Karpas-422 (cell line): Measurements from ENCODE around the gene WNT2. TPM values are rescaled to one million over a fixed set of nuclear protein-coding genes. Genes with fewer than 3 reads are reported as not detected.

ENCODE experiments used
- DNase-seq: peaks from one replicate; pipeline ENCODE4 v3.0.0-alpha.2; 2015
- H2AFZ ChIP-seq: fragments of 200-600 bp; sonication (generic); 2 replicates; pipeline ENCODE4 v1.6.1; 2014; ENCODE audit warnings: antibody characterized with exemption, low read length, mixed read lengths
- H3K27ac ChIP-seq: fragments of 200-600 bp; sonication (generic); 2 replicates; pipeline ENCODE4 v1.5.1; 2014; ENCODE audit warnings: mild to moderate bottlenecking, low read length, moderate library complexity
- H3K27me3 ChIP-seq: fragments of 200-600 bp; sonication (generic); 2 replicates; pipeline ENCODE4 v1.6.1; 2014; ENCODE audit warnings: low read length, mixed read lengths
- H3K36me3 ChIP-seq: fragments of 200-600 bp; sonication (generic); 2 replicates; pipeline ENCODE4 v1.6.1; 2014; ENCODE audit warnings: low read length, mixed read lengths; ENCODE audit not compliant: insufficient read depth
- H3K4me1 ChIP-seq: fragments of 200-600 bp; sonication (generic); 2 replicates; pipeline ENCODE4 v1.6.1; 2014; ENCODE audit warnings: mild to moderate bottlenecking, low read length, mixed read lengths
- H3K4me2 ChIP-seq: fragments of 200-600 bp; sonication (generic); 2 replicates; pipeline ENCODE4 v1.6.1; 2014; ENCODE audit warnings: low read length, low read depth, mild to moderate bottlenecking; ENCODE audit not compliant: poor library complexity, severe bottlenecking
- H3K4me3 ChIP-seq: fragments of 200-600 bp; sonication (generic); 2 replicates; pipeline ENCODE4 v1.5.1; 2014; ENCODE audit warnings: mild to moderate bottlenecking, antibody characterized with exemption, low read length, mixed read lengths
- H3K79me2 ChIP-seq: fragments of 200-600 bp; sonication (generic); 2 replicates; pipeline ENCODE4 v1.6.1; 2014; ENCODE audit warnings: mild to moderate bottlenecking, low read length, mixed read lengths
- H3K9ac ChIP-seq: fragments of 200-600 bp; sonication (generic); 2 replicates; pipeline ENCODE4 v1.6.0; 2014; ENCODE audit warnings: low read length
- H3K9me2 ChIP-seq: fragments of 200-600 bp; sonication (generic), shearing (Covaris generic); replicated peaks from 2 replicates; pipeline ENCODE4 v1.6.0; 2014; ENCODE audit warnings: mild to moderate bottlenecking, low read length, moderate library complexity; ENCODE audit not compliant: insufficient read depth
- H3K9me3 ChIP-seq: fragments of 300-700, 200-600 bp; sonication (generic); 2 replicates; pipeline ENCODE4 v1.6.1; 2014; ENCODE audit warnings: low read length, mixed read lengths
- H4K20me1 ChIP-seq: fragments of 200-600 bp; sonication (generic); 2 replicates; pipeline ENCODE4 v1.6.1; 2014; ENCODE audit warnings: mild to moderate bottlenecking, antibody characterized with exemption, low read length, low read depth; ENCODE audit not compliant: insufficient read depth
- total RNA-seq: library from RNA; depleted of rRNA; stranded (reverse); fragments of >200 nt; shearing (Covaris generic); gene quantifications from 2 replicates; pipeline ENCODE4 v1.2.3, GENCODE V29; 2014; ENCODE audit warnings: low replicate concordance

WNT2 gene
- total RNA-seq, 1 experiment from 2014 or later: not detected

DNA sequence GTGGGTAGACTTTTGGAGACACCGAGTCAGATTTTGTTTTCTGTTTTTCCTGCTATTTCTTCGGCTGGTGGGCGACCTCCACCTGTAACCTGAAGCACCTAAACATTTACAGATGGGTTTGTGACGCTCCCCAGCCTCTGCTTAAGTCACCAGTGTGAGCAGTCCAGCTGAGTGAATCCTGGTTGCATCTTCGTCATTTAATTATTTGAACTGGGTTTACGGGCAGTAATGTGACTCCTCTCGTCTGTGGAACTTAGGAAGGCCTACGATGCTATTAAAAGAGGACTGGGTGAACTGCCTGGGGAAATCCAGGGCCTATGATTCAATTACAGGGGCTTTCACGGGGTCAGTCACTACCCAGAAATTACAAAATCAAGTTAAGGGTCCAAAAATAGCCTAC lies 52.5 kb downstream of the WNT2 start:
- H3K36me3 ChIP-seq: no peaks in the 10 kb centered on the region
- no peaks in the 10 kb centered on the region for H3K27me3 ChIP-seq
- H3K79me2 ChIP-seq: no peaks in the 10 kb centered on the region
- no peak for DNase-seq
- no peaks in the 10 kb centered on the region for H3K9me3 ChIP-seq
- H3K27ac ChIP-seq: no peak overlapping the region
- H3K4me1 ChIP-seq: no peaks in the 10 kb centered on the region
- H4K20me1 ChIP-seq: no peaks in the 10 kb centered on the region
- H3K9me2 ChIP-seq: no peaks in the 10 kb centered on the region
- no peak overlapping the region for H3K9ac ChIP-seq
- no peak overlapping the region for H2AFZ ChIP-seq
- no peak overlapping the region for H3K4me3 ChIP-seq
- no peak overlapping the region for H3K4me2 ChIP-seq

DNA sequence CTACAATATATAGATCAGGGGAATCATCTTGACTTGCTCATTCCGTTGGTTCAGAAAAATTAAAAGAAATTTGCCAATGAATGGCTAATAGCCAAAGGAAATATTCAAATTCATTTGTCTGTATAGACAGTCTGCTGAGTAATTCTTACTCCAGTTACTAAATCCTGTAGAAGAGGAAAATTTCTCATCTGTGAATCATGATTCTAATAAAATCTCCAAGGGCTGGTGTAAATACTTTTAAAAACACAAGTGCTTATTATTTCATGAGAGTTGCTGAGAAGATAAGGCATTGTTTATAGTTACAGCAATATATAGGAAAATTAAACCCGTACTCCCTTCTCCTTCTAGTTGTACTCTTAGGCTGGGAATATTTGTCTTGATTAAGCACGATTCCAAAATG lies 53.0 kb downstream of the WNT2 start:
- Histone ChIP-seq H3K9ac (no peak overlapping the region), H4K20me1 (no peaks in the 10 kb centered on the region), H3K36me3 (no peaks in the 10 kb centered on the region), H3K79me2 (no peaks in the 10 kb centered on the region), H2AFZ (no peak overlapping the region), H3K9me2 (no peaks in the 10 kb centered on the region), H3K4me3 (no peak overlapping the region), H3K4me1 (no peaks in the 10 kb centered on the region), H3K4me2 (no peak overlapping the region), H3K27me3 (no peaks in the 10 kb centered on the region), H3K9me3 (no peaks in the 10 kb centered on the region), H3K27ac (no peak overlapping the region)
- no peak for DNase-seq

DNA sequence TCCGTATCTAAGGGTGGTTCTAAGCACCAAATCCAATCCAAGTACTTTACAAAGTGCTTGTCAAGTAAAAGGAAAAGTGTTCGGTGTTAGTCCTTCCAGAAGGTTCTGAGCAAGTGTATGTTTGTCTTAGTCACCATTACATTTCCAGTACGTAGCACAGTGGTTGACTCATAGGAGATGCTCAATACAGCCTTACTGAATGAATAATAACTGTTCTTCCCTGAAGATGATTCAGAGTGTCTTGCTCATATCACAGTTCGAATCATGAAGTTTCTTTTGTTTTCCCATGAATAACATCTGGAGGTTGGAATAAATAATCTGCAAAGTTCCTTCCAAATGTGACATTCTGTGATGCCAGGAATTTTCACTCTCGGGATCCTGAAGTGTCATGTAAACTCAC lies 53.4 kb downstream of the WNT2 start:
- H3K27ac ChIP-seq: no peak overlapping the region
- no peaks in the 10 kb centered on the region for H4K20me1 ChIP-seq
- H3K9me2 ChIP-seq: no peaks in the 10 kb centered on the region
- H3K9me3 ChIP-seq: no peaks in the 10 kb centered on the region
- H3K36me3 ChIP-seq: no peaks in the 10 kb centered on the region
- DNase-seq: no peak
- H2AFZ ChIP-seq: no peak overlapping the region
- no peaks in the 10 kb centered on the region for H3K4me1 ChIP-seq
- no peak overlapping the region for H3K9ac ChIP-seq
- H3K79me2 ChIP-seq: no peaks in the 10 kb centered on the region
- no peaks in the 10 kb centered on the region for H3K27me3 ChIP-seq
- no peak overlapping the region for H3K4me2 ChIP-seq
- H3K4me3 ChIP-seq: no peak overlapping the region

DNA sequence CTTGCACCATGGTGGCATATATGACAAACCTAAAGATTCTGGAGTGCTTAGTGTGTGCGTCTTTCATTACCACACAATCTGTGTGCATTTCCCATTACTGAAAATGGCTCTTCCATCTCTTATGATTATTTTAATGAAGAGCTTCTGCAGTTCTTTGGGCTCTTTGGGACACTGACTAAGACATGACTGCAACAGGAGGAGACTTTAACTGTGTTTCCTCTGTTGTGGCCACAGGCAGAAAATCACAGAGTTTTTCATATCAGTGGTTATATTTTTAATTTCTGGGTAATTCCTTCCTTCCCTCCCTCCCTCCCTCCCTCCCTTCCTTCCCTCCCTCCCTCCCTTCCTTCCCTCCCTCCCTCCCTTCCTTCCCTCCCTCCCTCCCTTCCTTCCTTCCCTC lies 58.1 kb downstream of the WNT2 start:
- Histone ChIP-seq H3K9ac (no peak overlapping the region), H4K20me1 (no peaks in the 10 kb centered on the region), H3K9me2 (no peaks in the 10 kb centered on the region), H3K27me3 (no peaks in the 10 kb centered on the region), H3K4me2 (no peak overlapping the region), H2AFZ (no peak overlapping the region), H3K79me2 (no peaks in the 10 kb centered on the region), H3K9me3 (no peaks in the 10 kb centered on the region), H3K27ac (no peak overlapping the region), H3K4me1 (no peaks in the 10 kb centered on the region), H3K4me3 (no peak overlapping the region), H3K36me3 (no peaks in the 10 kb centered on the region)
- no peak for DNase-seq

DNA sequence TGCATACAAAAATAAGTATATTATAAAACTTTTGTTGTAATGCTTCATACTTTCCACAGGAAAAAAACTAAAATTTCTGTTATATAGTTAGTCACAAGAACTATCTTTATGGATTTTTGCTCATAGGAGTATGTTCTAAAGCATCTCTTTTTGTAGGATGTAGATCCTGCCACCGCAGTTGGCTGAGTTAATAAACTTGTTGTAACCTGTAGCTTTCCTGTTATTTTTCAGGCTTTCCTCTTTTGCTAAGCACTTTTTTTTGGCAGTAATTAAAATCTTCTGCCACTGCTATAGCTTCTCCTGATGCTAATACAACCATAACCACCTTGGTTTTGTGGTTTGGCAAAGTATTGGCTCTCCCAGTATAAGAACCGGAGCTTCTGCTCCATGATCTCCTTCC lies 60.3 kb downstream of the WNT2 start:
- no peaks in the 10 kb centered on the region for H4K20me1 ChIP-seq
- H3K27ac ChIP-seq: no peak overlapping the region
- H3K79me2 ChIP-seq: no peaks in the 10 kb centered on the region
- H3K4me3 ChIP-seq: no peak overlapping the region
- H2AFZ ChIP-seq: no peak overlapping the region
- H3K4me1 ChIP-seq: no peaks in the 10 kb centered on the region
- no peaks in the 10 kb centered on the region for H3K9me2 ChIP-seq
- H3K36me3 ChIP-seq: no peaks in the 10 kb centered on the region
- no peaks in the 10 kb centered on the region for H3K27me3 ChIP-seq
- H3K4me2 ChIP-seq: no peak overlapping the region
- DNase-seq: no peak
- no peak overlapping the region for H3K9ac ChIP-seq
- no peaks in the 10 kb centered on the region for H3K9me3 ChIP-seq

DNA sequence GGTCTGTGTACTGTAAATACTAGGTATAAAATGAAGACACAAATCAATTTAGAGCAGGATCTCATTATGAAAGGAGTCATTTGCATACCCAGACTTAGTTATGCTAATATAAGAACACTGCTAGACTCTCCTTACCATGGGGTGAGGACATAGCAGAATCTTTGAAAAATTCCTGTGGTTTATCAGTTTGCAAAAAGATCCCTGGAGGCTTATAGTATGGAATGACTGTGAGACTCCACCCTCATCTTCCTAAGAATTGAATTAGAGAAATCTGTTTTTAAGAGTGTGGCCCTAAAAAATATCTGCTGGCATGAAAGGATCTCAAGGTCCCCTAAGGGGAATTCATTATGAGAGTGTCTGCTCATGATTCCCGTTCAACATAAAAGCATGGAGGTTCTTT lies 63.2 kb downstream of the WNT2 start:
- Histone ChIP-seq H3K79me2 (no peaks in the 10 kb centered on the region), H3K4me1 (no peaks in the 10 kb centered on the region), H4K20me1 (no peaks in the 10 kb centered on the region), H3K9ac (no peak overlapping the region), H3K4me2 (no peak overlapping the region), H3K9me3 (no peaks in the 10 kb centered on the region), H3K27ac (no peak overlapping the region), H2AFZ (no peak overlapping the region), H3K9me2 (no peaks in the 10 kb centered on the region), H3K27me3 (no peaks in the 10 kb centered on the region), H3K4me3 (no peak overlapping the region), H3K36me3 (no peaks in the 10 kb centered on the region)
- no peak for DNase-seq

DNA sequence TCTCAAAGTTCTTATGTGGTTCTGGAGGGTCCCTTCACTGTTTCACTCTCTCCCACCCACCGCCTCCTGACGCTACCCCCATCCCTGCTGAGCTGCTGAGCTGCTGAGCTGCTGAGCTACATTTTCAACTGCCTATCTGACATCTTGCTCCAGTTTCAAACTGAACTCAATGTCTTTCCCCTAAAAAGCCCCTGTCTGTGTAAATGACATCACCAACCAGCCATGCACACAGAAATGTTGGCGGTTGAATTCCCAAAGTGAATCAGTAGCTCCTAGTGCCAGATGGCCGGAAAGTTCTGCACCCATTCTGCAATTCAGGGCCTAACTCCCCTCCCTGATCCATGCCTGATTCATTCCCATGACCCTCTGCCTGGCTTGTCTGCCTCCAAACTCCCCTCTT lies 71.2 kb downstream of the WNT2 start:
- H3K36me3 ChIP-seq: no peaks in the 10 kb centered on the region
- H2AFZ ChIP-seq: no peak overlapping the region
- H3K4me1 ChIP-seq: no peaks in the 10 kb centered on the region
- H3K4me2 ChIP-seq: no peak overlapping the region
- no peak overlapping the region for H3K4me3 ChIP-seq
- H3K27ac ChIP-seq: no peak overlapping the region
- no peak for DNase-seq
- no peaks in the 10 kb centered on the region for H4K20me1 ChIP-seq
- H3K9me3 ChIP-seq: no peaks in the 10 kb centered on the region
- H3K27me3 ChIP-seq: no peaks in the 10 kb centered on the region
- no peak overlapping the region for H3K9ac ChIP-seq
- H3K79me2 ChIP-seq: no peaks in the 10 kb centered on the region
- H3K9me2 ChIP-seq: no peaks in the 10 kb centered on the region

DNA sequence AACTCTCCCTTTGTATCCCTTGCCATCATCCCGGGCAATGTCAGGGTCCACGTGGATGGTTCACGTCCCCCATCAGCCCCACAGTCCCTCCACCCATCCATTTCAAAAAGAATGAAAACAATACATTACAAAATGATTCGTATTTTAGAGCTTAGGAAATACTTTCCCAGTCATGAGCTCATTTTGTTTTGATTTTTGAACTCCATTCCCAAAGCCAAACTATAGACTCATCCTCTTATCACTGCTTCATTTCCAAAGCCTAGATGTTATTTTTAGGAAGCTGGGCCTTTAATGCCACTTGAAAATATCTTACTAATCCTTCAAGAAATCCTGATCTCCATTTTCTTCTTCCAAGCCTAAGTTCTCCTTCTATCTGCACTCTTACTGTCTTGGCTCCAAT lies 72.1 kb downstream of the WNT2 start:
- Histone ChIP-seq H3K79me2 (no peaks in the 10 kb centered on the region), H4K20me1 (no peaks in the 10 kb centered on the region), H3K4me3 (no peak overlapping the region)

DNA sequence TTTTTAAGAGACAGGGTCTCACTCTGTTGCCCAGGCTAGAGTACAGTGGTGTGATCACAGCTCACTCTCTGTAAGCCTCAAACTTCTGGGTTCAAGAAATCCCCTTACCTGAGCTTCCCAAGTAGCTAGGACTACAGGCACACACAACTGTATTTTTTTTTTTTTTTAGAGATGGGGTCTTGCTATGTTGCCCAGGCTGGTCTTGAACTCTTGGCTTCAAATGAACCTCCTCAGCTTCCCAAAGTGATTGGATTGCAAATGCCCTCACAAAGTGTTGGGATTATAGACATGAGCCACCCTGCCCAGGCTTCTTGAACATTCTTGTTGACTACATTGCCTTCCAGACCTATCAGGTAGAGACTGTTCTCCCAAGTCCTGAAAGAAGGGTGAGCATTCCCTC lies 72.6 kb downstream of the WNT2 start:
- no peaks in the 10 kb centered on the region for H3K9me2 ChIP-seq
- no peaks in the 10 kb centered on the region for H3K4me1 ChIP-seq
- no peaks in the 10 kb centered on the region for H4K20me1 ChIP-seq
- no peak overlapping the region for H3K4me3 ChIP-seq
- H3K9ac ChIP-seq: no peak overlapping the region
- H3K9me3 ChIP-seq: no peaks in the 10 kb centered on the region
- no peaks in the 10 kb centered on the region for H3K27me3 ChIP-seq
- no peak for DNase-seq
- no peak overlapping the region for H2AFZ ChIP-seq
- H3K27ac ChIP-seq: no peak overlapping the region
- no peaks in the 10 kb centered on the region for H3K79me2 ChIP-seq
- no peaks in the 10 kb centered on the region for H3K36me3 ChIP-seq
- H3K4me2 ChIP-seq: no peak overlapping the region

More for the DNA sequence above, 72.1 kb downstream of the WNT2 start:
- no peak overlapping the region for H3K4me2 ChIP-seq
- no peak overlapping the region for H3K27ac ChIP-seq
- H3K9me3 ChIP-seq: no peaks in the 10 kb centered on the region
- no peaks in the 10 kb centered on the region for H3K9me2 ChIP-seq
- no peak overlapping the region for H3K9ac ChIP-seq
- DNase-seq: no peak
- H3K36me3 ChIP-seq: no peaks in the 10 kb centered on the region
- H3K4me1 ChIP-seq: no peaks in the 10 kb centered on the region
- H3K27me3 ChIP-seq: no peaks in the 10 kb centered on the region
- no peak overlapping the region for H2AFZ ChIP-seq
